MCF 10A (cell line): Measurements from ENCODE around the gene WDR4. TPM values are rescaled to one million over a fixed set of nuclear protein-coding genes. Genes with fewer than 3 reads are reported as not detected.
"Not testable (repeated sequence)": the region's sequence is repeated elsewhere in the genome, so short reads cannot be mapped to it uniquely, and the experiment has no call there.

Experiments used
- BruUV-seq: library from RNA; stranded (reverse); fragments of 400-500 nt; replicated peaks from 2 replicates; lab custom pipeline; 2021; lab: Mats Ljungman, UMichigan
- CTCF ChIA-PET: fragments of 300-600 bp; sonication (Branson Sonifier 250); formaldehyde crosslinking; extraction: SDS; loops from one replicate; lab custom pipeline; 2021; ENCODE audit warnings: antibody characterized with exemption, inconsistent platforms; lab: Yijun Ruan, JAX
- POLR2A ChIA-PET: fragments of 300-600, 350-650 bp; sonication (Branson Sonifier 250); formaldehyde crosslinking; extraction: SDS; loops from one replicate; lab custom pipeline; 2020; ENCODE audit warnings: antibody characterized with exemption, inconsistent platforms; lab: Yijun Ruan, JAX
- DNase-seq: peaks from one replicate; pipeline ENCODE4 v3.0.0-alpha.2; 2018; ENCODE audit not compliant: unreplicated experiment
- H3K27ac Mint-ChIP-seq: one replicate; pipeline ENCODE4 v1.8.0; 2022; ENCODE audit warnings: mild to moderate bottlenecking, low read depth, mixed read lengths; ENCODE audit not compliant: unreplicated experiment
- H3K27me3 Mint-ChIP-seq: one replicate; pipeline ENCODE4 v1.8.0; 2022; ENCODE audit warnings: mixed read lengths; ENCODE audit not compliant: insufficient read depth, unreplicated experiment
- H3K36me3 Mint-ChIP-seq: one replicate; pipeline ENCODE4 v1.8.0; 2022; ENCODE audit warnings: mild to moderate bottlenecking, moderate library complexity, mixed read lengths; ENCODE audit not compliant: insufficient read depth, unreplicated experiment
- H3K4me1 Mint-ChIP-seq: one replicate; pipeline ENCODE4 v1.8.0; 2022; ENCODE audit warnings: mixed read lengths; ENCODE audit not compliant: insufficient read depth, unreplicated experiment
- H3K4me3 Mint-ChIP-seq: one replicate; pipeline ENCODE4 v1.8.0; 2022; ENCODE audit warnings: mild to moderate bottlenecking, moderate library complexity, mixed read lengths; ENCODE audit not compliant: unreplicated experiment
- H3K9me3 Mint-ChIP-seq: one replicate; pipeline ENCODE4 v1.8.0; 2022; ENCODE audit warnings: mixed read lengths; ENCODE audit not compliant: unreplicated experiment
- intact Hi-C: fragments of 100-400 bp; cut with micrococcal nuclease; formaldehyde crosslinking; loops from 2 replicates; pipeline ENCODE4 v1.14.1; 2022
- total RNA-seq: library from RNA; stranded (reverse); gene quantifications from 2 replicates; pipeline ENCODE4 v1.2.3, GENCODE V29; 2022
- TF ChIP-seq, protein P1 (sequence below): fragments of 200-600 bp; IDR thresholded peaks from one replicate; pipeline ENCODE4 v1.8.0; 2022; ENCODE audit warnings: antibody characterized with exemption, mild to moderate bottlenecking; ENCODE audit not compliant: unreplicated experiment

Gene WDR4
- total RNA-seq, 1 experiment from 2014 or later = 34.4 TPM

DNA sequence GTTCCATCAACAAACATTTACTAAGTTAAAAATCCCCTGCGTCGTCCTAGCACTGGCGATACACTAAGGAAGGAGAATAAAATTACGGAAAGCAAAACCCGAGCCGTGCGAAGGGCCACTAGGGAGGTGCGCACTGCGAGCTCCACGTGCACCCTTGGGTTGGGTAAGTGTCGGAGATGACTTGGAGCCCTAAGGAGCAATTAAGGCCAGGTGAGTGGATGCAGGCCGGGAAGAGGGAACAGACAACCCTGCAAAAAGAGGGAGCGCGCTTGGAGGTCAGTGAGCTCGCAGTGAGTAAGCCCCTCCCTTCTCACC lies 704 bp downstream of the WDR4 start:
- no TSS peak for BruUV-seq

DNA sequence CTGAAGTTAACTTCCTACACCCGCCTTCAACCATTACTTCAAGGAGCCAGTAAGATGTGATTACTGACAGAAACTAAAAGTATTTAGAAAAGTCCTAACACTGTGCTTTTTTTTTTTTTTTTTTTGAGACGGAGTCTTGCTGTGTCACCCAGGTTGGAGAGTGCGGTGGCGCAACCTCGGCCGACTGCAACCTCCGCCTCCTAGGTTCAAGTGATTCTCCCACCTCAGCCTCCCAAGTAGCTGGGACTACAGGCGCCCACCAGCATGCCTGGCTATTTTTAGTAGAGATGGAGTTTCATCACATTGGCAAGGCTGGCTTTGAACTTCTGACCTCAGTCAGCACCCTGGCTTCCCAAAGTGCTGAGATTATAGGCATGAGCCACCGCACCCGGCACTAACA lies 3.5 kb downstream of the WDR4 start:
- H3K27me3 Mint-ChIP-seq, BruUV-seq, POLR2A ChIA-PET, H3K27ac Mint-ChIP-seq, intact Hi-C loops, H3K9me3 Mint-ChIP-seq, H3K4me1 Mint-ChIP-seq, H3K4me3 Mint-ChIP-seq, DNase-seq: not testable (repeated sequence)
- H3K36me3 Mint-ChIP-seq = peaks cover 78% of the 10 kb centered on the region
- CTCF ChIA-PET = interaction anchor here (0.6 kb wide), 1 partner anchor 60 kb away, joined by 3 read pairs; no protein-coding TSS in a partner anchor

More for the DNA sequence above, 704 bp downstream of the WDR4 start:
- TF ChIP-seq, protein P1, sequence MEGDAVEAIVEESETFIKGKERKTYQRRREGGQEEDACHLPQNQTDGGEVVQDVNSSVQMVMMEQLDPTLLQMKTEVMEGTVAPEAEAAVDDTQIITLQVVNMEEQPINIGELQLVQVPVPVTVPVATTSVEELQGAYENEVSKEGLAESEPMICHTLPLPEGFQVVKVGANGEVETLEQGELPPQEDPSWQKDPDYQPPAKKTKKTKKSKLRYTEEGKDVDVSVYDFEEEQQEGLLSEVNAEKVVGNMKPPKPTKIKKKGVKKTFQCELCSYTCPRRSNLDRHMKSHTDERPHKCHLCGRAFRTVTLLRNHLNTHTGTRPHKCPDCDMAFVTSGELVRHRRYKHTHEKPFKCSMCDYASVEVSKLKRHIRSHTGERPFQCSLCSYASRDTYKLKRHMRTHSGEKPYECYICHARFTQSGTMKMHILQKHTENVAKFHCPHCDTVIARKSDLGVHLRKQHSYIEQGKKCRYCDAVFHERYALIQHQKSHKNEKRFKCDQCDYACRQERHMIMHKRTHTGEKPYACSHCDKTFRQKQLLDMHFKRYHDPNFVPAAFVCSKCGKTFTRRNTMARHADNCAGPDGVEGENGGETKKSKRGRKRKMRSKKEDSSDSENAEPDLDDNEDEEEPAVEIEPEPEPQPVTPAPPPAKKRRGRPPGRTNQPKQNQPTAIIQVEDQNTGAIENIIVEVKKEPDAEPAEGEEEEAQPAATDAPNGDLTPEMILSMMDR = no peak
- DNase-seq = no peak
- POLR2A ChIA-PET = interaction anchor here (0.7 to 5.3 kb wide), 7 partner anchors 9 to 753 kb away, joined by 3 to 105 read pairs (median 3); partner anchors contain the start of gene NDUFV3
- Mint-ChIP-seq H3K4me3 (peak overlapping the region; percentile 93), H3K27ac (peak overlapping the region; percentile 94), H3K4me1 (peaks cover 10% of the 10 kb centered on the region), H3K9me3 (no peaks in the 10 kb centered on the region), H3K36me3 (peaks cover 53% of the 10 kb centered on the region), H3K27me3 (no peaks in the 10 kb centered on the region)
- intact Hi-C loops = no loop called here
- CTCF ChIA-PET = interaction anchor here (1.1 kb wide), 1 partner anchor 14 kb away, joined by 4 read pairs; no protein-coding TSS in a partner anchor

DNA sequence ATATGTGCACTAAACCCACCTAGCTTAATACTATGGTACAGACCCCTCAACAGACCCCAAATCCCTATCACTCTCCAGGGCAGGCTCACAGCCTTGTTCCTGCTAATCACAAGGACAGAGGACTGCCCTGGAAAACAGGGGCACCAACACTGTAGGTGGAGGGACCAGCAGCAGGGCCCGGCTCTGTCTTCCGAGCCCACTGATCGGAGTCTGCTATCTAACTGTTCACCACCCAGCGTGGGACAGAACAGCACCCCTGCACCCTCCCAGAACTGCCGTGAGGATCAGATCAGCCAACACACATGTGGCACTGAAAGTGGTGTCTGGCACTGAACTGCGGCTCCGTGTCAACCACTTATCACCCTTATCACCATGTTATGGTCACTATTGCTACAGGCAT lies 6.2 kb downstream of the WDR4 start:
- Mint-ChIP-seq H3K27ac (no peak overlapping the region), H3K4me3 (no peak overlapping the region), H3K27me3 (no peaks in the 10 kb centered on the region), H3K9me3 (no peaks in the 10 kb centered on the region), H3K4me1 (no peaks in the 10 kb centered on the region), H3K36me3 (peaks cover 89% of the 10 kb centered on the region)
- TF ChIP-seq, protein P1 = no peak
- CTCF ChIA-PET = no interaction called here
- POLR2A ChIA-PET = no interaction called here
- no peak for DNase-seq
- intact Hi-C loops = no loop called here
- BruUV-seq = no TSS peak

DNA sequence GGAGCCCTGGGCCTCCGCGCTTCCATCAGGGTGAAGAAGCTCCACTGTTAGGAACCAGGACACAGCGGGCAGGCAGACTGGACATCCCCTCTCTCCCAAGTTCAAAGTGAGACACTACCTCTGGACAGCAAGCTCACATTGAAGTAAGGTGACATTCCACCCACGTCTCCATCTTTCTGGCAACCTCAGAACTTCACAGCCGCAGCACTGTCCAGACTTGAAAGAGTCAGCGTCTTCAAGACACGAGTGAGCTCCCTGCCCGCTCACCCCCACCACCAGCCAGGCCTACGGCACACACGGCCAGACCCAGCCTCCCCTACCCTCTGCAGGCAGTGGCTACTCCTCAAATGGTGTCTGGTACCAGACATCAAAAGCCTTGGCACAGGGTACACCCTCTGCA lies 11.1 kb downstream of the WDR4 start:
- peaks cover under 1% of the 10 kb centered on the region for H3K4me1 Mint-ChIP-seq
- no peak overlapping the region for H3K4me3 Mint-ChIP-seq
- no TSS peak for BruUV-seq
- TF ChIP-seq, protein P1 = no peak
- H3K36me3 Mint-ChIP-seq = peaks cover 90% of the 10 kb centered on the region
- peak overlapping the region; percentile 16 for H3K27ac Mint-ChIP-seq
- ChIA-PET POLR2A (no interaction called here), CTCF (no interaction called here)
- no peaks in the 10 kb centered on the region for H3K9me3 Mint-ChIP-seq
- intact Hi-C loops = no loop called here
- no peak for DNase-seq
- no peaks in the 10 kb centered on the region for H3K27me3 Mint-ChIP-seq

DNA sequence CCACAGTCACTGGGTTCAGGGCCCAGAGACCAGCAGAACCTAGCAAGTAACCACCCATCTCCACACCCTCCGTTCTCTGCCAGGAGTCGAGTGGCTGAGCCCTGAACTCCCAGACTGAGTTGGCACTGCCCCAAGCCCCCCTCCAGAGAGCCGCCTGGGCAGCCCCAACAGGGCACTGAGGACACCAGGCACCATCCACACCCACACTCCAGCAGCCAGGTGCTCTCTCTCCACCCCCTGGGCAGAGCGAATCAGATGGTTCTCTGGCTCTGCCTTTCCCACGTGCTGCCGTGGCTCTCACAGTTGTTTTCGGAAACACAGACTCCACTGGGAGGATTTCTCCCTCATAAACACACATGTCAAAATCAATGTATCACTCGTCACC lies 13.6 kb downstream of the WDR4 start:
- H3K36me3 Mint-ChIP-seq = peaks cover 83% of the 10 kb centered on the region
- CTCF ChIA-PET = no interaction called here
- intact Hi-C loops = no loop called here

More for the DNA sequence above, 13.6 kb downstream of the WDR4 start:
- H3K27me3 Mint-ChIP-seq = no peaks in the 10 kb centered on the region
- BruUV-seq = no TSS peak
- H3K4me3 Mint-ChIP-seq = no peak overlapping the region
- H3K4me1 Mint-ChIP-seq = peaks cover 8% of the 10 kb centered on the region
- POLR2A ChIA-PET = no interaction called here
- no peaks in the 10 kb centered on the region for H3K9me3 Mint-ChIP-seq
- H3K27ac Mint-ChIP-seq = no peak overlapping the region
- TF ChIP-seq, protein P1 = no peak
- DNase-seq = no peak
